Chondrocyte (in vitro differentiated cells): ENCODE measurements around the gene GPR155. TPM values are rescaled to one million over a fixed set of nuclear protein-coding genes. Genes with fewer than 3 reads are reported as not detected.
A peak's percentile ranks its signal among the peaks of the same experiment; 100 is the strongest.
"Not testable (repeated sequence)": the region's sequence is repeated elsewhere in the genome, so short reads cannot be mapped to it uniquely, and the experiment has no call there.

Experiments used
- DNase-seq: peaks from one replicate; pipeline ENCODE4 v3.0.0; 2021; ENCODE audit warnings: mixed read lengths, low spot score
- H3K27ac Mint-ChIP-seq: one replicate; pipeline ENCODE4 v1.8.0; 2021; ENCODE audit warnings: mild to moderate bottlenecking, moderate library complexity, mixed read lengths; ENCODE audit not compliant: unreplicated experiment
- H3K27me3 Mint-ChIP-seq: 2 replicates; pipeline ENCODE4 v1.8.0; 2021; ENCODE audit warnings: low read depth, mixed read lengths
- H3K36me3 Mint-ChIP-seq: 2 replicates; pipeline ENCODE4 v1.8.0; 2021; ENCODE audit warnings: low read depth, mixed read lengths
- H3K4me1 Mint-ChIP-seq: 2 replicates; pipeline ENCODE4 v1.8.0; 2021; ENCODE audit warnings: low read depth, mild to moderate bottlenecking, mixed read lengths
- H3K4me3 Mint-ChIP-seq: one replicate; pipeline ENCODE4 v1.8.0; 2021; ENCODE audit warnings: mild to moderate bottlenecking, moderate library complexity, mixed read lengths; ENCODE audit not compliant: unreplicated experiment
- H3K9me3 Mint-ChIP-seq: 2 replicates; pipeline ENCODE4 v1.8.0; 2021; ENCODE audit warnings: low read depth, mixed read lengths
- CTCF ChIP-seq: fragments of 200-600 bp; sonication (generic); IDR thresholded peaks from 2 replicates; pipeline ENCODE4 v1.5.0; 2021; ENCODE audit warnings: antibody characterized with exemption, mild to moderate bottlenecking, moderate library complexity
- total RNA-seq: library from RNA; stranded (reverse); gene quantifications from 3 replicates; pipeline ENCODE4 v1.2.1, GENCODE V29; 2021

Gene GPR155
- total RNA-seq, 1 donor from 2014 or later = 12.8 TPM

DNA sequence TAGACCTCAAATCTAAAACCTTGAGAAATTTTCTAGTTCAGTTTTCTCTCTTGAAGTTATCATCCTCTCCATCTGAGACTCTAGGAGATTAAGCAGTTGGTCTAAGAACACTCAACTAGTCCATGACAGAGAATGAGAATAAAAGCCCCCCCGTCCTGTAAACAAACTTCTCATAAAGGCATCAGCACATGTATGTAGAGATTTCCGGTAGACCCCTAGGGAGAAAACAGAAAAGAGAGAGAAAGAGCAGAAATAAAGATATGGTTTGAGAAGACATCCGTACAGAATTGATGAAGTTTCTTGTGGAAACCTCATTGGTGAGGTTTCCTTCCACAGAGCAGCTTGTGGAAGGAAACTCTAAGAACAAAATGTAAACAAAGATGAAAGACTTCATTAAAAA lies 3.2 kb upstream of the GPR155 start:
- no peaks in the 10 kb centered on the region for H3K9me3 Mint-ChIP-seq

DNA sequence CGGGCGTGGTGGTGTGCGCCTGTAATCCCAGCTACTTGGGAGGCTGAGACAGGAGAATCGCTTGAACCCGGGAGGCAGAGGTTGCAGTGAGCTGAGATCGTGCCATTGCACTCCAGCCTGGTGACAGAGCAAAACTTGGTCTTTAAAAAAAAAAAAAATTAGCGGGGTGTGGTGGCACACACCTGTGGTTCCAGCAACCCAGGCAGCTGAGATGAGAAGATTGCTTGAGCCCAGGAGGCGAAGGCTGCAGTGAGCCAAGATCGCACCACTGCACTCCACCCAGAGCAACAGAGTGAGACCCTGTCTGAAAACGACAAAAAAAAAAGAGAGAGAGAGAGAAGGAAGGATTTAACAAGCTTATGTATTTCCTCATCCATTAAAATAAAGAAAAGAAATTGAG lies 2.7 kb upstream of the GPR155 start:
- H3K36me3 Mint-ChIP-seq, H3K9me3 Mint-ChIP-seq, DNase-seq, H3K4me3 Mint-ChIP-seq, H3K27ac Mint-ChIP-seq, H3K27me3 Mint-ChIP-seq: not testable (repeated sequence)
- H3K4me1 Mint-ChIP-seq = peaks cover 13% of the 10 kb centered on the region

More for the DNA sequence above, 3.2 kb upstream of the GPR155 start:
- DNase-seq = no peak
- TF ChIP-seq CTCF = no peak
- Mint-ChIP-seq H3K4me3 (no peak overlapping the region), H3K4me1 (peaks cover 10% of the 10 kb centered on the region), H3K27ac (no peak overlapping the region), H3K36me3 (no peaks in the 10 kb centered on the region), H3K27me3 (no peaks in the 10 kb centered on the region)

DNA sequence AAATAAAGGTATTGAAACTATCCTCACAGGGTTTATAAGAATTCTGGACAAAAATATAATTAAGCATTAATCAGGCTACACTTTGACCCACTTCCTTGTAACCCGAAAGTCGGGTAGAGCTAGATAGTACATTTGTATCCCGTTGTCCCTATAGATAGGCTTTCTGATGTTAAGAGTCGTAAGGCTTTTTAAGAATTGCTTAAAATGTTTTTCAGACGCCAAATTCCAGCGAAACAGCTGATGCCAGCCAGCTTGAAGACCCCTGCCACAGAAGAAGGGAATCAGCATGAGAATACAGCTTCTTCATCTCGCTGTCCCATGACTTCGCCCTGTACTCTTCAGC lies 962 bp upstream of the GPR155 start:
- TF ChIP-seq CTCF = no peak
- Mint-ChIP-seq H3K27me3 (no peaks in the 10 kb centered on the region), H3K9me3 (no peaks in the 10 kb centered on the region), H3K36me3 (no peaks in the 10 kb centered on the region), H3K4me3 (peak overlapping the region; percentile 81), H3K27ac (peak overlapping the region; percentile 2), H3K4me1 (peaks cover 13% of the 10 kb centered on the region)
- no peak for DNase-seq

- Mint-ChIP-seq H3K4me3 (peak overlapping the region; percentile 81), H3K27ac (peak overlapping the region; percentile 96), H3K4me1 (peaks cover 13% of the 10 kb centered on the region), H3K36me3 (no peaks in the 10 kb centered on the region), H3K27me3 (no peaks in the 10 kb centered on the region), H3K9me3 (no peaks in the 10 kb centered on the region)
- no peak for TF ChIP-seq CTCF
- peak; percentile 97 for DNase-seq
These were observed 435 bp upstream of the GPR155 start for GRCh38 chr2:174487108-174487819.

DNA sequence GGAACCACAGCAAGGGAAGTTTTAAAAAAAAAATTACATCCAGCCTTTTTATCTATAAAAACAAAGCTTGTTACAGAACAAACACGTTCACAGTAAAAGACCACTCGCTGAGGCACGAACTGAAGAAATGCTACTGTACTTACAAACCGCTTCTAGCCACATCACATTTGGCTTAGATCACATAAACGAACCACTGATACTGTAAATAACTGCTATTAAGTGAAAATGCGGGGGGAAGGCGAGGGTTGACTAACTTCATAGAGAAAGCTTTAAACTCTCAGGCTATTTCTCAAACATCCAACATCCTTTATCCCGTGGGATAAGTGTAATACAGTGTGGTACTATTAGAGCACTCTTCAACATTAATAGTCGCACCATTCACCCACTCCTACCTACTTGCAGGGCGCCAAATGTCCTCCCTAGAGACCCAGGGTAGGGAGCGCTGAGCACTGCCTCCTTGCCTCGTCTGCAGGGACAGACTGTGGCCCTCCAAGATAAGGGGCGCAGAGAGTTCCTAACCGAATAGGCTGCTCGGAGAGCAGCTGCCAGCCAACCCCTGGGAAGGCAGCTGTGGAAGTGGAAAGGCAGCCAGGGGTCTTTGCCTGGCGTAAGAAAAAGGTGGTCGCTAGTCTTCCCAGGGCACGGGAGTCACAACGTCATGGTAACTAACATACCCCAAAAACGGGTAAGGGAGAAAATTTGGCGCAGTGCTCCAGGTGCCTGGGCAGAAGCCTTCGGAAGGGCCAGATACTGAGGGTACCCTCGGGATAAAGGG lies 854 bp downstream of the GPR155 start:
- DNase-seq = no peak
- Mint-ChIP-seq H3K4me3 (peak overlapping the region; percentile 81), H3K27me3 (no peaks in the 10 kb centered on the region), H3K9me3 (no peaks in the 10 kb centered on the region), H3K4me1 (peaks cover 13% of the 10 kb centered on the region), H3K27ac (peak overlapping the region; percentile 87), H3K36me3 (no peaks in the 10 kb centered on the region)
- TF ChIP-seq CTCF = no peak

DNA sequence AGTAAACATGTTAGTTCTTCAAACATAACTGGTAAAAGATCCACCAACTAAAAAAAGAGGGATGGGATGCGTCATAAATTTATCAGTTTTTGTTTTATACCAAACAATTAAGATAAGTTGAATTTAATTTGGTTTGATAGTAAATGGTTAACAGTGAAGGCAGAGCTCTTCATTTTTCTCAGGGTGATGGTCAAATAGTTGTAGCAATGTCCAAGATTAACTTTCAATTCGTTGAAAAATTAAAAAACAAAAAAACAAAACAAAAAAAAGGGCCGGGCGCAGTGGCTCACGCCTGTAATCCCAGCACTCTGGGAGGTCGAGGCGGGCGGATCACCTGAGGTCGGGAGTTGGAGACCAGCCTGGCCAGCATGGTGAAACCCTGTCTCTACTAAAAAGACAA lies 1.8 kb downstream of the GPR155 start:
- H3K9me3 Mint-ChIP-seq, H3K4me3 Mint-ChIP-seq, H3K27me3 Mint-ChIP-seq, DNase-seq, H3K36me3 Mint-ChIP-seq, H3K27ac Mint-ChIP-seq: not testable (repeated sequence)
- H3K4me1 Mint-ChIP-seq = peaks cover 13% of the 10 kb centered on the region
